Measurements from ENCODE around the gene MKNK2.
A peak's percentile ranks its signal among the peaks of the same experiment; 100 is the strongest.
"Not testable (repeated sequence)": the region's sequence is repeated elsewhere in the genome, so short reads cannot be mapped to it uniquely, and the experiment has no call there.

MKNK2 gene

DNA sequence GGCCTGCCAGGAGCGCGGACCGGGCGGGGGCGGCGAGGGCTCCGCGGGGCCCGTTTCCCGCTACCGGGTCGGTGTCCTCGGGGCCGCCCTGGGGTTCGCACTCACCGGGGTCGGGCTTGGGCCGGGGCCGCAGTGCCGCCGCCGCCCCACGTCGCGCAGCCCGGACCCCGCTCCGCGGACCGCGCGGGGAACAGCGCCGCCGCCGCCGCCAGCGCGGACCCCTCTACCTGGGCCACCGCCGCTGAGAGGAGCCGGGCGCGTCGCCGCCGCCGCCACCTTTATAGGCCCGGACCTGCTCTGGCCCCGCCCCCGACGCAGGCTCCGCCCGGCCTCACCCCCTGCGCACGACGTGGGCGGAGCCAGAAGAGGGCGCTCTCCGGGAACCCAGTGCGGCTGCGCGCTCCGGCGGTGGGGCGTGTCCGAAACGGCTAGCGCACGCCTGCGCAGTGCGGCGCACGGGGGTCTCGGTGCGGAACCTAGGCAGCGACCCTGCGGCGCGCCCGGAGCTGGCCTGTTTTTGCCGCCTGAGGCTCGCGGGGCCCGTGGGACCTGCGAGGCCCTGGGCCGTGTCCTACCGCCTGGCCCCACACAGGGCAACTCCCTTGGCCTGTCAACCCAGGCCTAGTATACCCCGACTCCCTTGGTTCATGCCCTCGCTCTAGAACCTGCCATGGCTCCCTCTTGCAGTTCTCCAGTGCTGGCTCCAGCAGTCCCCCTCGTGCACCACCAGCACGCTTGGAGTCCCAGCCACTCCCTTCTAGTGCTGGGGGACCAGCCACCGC, at the start of gene MKNK2:
Gene MKNK2, minus strand, starts transcription at position 254 of the 782 bp plus-strand sequence. CDS start 393 bp downstream, outside the sequence.
- DNase-seq: peak; percentile 95

DNA sequence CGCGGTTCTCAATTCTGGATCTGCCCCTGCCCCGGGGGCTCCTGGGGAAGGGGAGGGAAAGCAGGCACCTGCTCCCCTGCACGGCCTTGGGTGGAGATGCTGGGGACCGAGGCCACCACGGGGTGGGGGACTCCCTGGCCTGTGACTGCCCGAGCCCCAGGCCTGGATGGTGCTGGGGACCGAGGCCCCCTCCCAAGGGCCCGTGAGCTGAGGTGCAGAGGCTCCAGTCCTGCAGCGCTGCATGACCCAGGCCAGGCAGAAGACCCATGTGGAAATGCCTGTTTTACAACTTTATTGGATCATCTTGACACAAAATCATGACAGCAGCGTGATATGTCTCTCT, 49.6 kb upstream of the MKNK2 start:
- DNase-seq: no peak

DNA sequence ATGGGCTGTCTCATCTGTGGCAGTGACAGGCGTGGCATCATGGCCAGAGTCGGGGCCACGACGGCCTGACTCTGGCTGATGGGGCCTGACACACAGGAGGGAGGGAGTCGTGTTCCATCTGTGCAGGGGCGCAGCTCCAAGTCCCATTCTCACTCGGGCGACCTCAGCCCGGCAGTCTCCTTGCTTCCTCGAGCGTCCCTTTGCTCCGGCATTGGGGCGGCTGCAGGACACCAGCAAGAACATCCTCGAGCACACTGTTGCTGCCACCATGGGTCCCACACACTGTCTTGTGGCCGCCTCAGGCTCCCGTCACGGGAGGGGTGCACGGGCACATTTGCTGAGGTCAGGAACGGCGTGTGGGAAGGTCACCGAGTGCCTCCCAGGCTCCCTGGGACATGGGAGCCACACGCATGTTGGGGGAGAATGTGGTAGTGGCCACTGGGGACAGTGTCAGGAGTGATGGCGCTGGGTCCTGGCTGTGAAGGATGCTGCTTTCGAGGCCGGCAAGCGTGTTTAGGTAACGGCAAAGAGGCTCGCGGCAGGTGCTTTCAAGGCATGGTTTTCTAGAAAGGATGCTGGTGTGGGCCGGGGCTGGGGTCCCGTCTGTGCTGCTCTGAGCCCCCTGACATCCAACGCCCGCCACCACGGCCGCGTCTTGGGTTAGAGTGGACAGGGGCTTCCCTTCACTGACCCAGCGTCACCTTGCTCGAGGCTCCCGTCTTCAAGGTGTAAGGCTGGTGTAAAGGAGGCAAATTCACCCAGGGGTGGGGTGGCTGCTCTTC, 49.1 kb upstream of the MKNK2 start:
- DNase-seq: no peak

DNA sequence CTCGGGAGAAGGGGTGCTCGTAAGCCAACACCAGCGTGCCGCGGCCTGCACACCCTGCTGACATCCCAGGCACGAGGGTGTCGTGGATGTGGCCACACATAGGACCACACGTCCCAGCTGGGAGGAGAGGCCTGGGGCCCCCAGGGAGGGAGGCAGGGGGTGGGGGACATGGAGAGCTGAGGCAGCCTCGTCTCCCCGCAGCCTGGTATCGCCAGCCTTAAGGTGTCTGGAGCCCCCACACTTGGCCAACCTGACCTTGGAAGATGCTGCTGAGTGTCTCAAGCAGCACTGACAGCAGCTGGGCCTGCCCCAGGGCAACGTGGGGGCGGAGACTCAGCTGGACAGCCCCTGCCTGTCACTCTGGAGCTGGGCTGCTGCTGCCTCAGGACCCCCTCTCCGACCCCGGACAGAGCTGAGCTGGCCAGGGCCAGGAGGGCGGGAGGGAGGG, 48.0 kb upstream of the MKNK2 start:
- DNase-seq: no peak

DNA sequence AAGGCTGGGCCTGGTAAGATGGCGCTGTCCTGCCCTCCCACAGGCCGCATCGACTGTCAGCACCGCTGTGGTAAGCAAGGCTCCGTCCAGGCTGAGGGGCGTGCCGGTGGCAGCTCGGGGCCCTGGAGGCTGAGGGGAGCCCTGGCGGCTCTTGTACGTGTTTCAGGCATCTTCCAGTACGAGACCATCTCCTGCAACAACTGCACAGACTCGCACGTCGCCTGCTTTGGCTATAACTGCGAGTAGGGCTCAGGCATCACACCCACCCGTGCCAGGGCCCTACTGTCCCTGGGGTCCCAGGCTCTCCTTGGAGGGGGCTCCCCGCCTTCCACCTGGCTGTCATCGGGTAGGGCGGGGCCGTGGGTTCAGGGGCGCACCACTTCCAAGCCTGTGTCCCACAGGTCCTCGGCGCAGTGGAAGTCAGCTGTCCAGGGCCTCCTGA, 46.9 kb upstream of the MKNK2 start:
- no peak for DNase-seq

DNA sequence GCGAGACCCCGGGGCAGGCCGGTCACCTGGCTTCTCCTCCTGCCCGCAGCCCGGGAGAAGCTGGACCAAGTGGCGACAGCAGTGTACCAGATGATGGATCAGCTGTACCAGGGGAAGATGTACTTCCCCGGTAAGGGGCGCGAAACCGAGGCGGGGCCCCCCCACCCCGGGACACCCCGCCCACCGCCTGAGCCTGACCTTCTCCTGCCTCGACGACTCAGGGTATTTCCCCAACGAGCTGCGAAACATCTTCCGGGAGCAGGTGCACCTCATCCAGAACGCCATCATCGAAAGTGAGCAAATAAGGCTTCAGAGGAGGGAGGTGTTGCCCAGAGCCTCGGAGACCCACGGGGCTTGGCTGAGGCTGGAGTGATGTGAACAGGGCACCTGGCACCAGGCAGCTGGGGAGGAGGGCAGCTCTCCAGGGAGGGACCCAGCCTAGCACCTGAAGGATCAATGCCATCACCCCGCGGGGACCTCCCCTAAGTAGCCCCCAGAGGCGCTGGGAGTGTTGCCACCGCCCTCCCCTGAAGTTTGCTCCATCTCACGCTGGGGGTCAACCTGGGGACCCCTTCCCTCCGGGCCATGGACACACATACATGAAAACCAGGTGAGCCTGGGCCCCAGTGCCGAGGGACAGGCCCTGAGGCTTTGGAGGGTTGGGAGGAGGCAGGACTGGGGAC, 46.3 kb upstream of the MKNK2 start:
- DNase-seq: no peak

DNA sequence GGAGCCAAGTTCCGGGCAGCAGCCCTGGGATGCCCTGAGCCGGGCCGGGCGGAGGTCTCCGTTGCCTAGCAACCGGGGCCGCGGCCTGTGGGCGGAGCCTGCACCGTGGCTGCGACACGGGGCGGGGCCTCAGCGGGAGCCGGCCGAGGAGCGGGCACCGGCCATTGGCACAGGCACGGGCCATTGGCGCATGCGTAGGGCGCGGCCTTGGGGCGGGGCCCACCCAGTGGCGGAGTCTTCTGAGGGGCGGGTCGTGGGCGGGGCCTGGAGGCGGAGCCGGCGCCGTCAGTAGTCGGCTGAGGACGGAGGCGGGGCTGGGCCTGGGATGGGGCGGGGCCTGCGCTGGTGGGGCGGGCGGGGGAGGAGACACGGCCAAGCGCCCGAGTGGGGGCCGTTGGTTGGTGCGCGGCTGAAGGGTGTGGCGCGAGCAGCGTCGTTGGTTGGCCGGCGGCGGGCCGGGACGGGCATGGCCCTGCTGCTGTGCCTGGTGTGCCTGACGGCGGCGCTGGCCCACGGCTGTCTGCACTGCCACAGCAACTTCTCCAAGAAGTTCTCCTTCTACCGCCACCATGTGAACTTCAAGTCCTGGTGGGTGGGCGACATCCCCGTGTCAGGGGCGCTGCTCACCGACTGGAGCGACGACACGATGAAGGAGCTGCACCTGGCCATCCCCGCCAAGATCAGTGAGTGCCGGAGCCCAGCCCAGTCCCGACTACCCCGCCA, 45.6 kb upstream of the MKNK2 start, which contains the start of gene IZUMO4:
Gene IZUMO4, plus strand, starts transcription at position 436 of the 723 bp plus-strand sequence. Its CDS starts 31 bp downstream, at position 467.
- peak; percentile 100 for DNase-seq

DNA sequence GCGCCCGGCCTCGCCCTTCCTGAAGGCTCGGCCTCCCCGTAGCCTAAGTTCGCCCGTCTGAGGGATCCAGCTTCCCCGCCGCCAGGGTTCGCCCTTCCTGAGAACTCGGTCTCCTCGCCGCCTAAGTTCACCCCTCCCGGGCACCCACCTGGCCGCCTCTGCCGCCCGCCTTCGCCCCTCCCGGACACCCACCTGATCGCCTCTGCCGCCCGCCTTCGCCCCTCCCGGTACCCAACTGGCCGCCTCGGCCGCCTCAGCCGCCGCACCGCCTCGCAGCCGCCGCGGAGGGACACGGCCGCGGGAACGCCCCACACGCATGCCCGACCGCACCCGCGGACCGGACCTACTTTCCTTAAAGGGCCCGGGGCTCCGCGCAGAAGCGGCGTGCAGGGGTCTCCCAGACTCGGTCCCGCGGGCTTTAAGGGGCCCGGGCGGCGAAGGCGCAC, 45.0 kb upstream of the MKNK2 start, which contains the start of gene MOB3A:
Gene MOB3A, minus strand, starts transcription at position 293 of the 446 bp plus-strand sequence. CDS start 17,766 bp downstream, outside the sequence.
- DNase-seq: no peak

DNA sequence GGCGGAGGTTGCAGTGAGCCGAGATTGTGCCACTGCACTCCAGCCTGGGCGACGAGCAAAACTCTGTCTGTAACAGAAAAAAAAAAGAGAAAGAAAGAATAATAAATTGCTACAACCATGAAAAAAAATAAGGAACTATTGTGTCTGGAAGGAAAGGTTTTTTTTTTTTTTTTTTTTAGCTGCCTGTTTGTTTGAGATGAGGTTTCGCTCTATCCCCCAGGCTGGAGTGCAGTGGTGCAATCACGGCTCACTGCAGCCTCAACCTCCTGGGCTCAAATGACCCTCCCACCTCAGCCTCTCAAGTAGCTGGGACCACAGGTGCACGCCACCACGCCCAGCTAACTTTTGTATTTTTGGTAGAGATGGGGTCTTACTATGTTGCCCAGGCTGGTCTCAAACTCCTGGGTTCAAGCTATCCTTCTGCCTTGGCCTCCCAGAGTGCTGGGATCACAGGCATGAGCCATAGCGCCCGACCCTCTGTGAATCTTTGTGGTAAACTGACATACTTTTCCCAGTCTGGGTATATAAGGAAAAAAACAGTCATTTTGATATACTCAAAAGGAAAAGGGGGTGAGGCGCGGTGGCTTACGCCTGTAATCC, 41.0 kb upstream of the MKNK2 start:
- DNase-seq: not testable (repeated sequence)

DNA sequence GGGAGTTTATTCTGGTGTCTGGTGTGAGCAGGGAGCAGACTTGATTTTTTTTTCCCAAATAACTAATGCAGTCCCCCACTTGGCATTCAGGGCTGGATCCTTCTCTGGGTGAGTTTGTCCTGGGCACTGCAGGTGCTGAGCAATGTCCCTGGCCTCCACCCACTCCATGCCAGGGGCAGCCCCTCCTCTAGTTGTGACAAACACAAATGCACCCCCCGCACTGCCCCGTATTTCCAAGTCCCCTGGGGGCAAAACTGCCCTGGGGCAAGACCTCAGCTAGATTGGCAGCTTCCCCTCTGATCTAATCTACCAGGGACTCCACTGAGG, 38.6 kb upstream of the MKNK2 start:
- DNase-seq: no peak

DNA sequence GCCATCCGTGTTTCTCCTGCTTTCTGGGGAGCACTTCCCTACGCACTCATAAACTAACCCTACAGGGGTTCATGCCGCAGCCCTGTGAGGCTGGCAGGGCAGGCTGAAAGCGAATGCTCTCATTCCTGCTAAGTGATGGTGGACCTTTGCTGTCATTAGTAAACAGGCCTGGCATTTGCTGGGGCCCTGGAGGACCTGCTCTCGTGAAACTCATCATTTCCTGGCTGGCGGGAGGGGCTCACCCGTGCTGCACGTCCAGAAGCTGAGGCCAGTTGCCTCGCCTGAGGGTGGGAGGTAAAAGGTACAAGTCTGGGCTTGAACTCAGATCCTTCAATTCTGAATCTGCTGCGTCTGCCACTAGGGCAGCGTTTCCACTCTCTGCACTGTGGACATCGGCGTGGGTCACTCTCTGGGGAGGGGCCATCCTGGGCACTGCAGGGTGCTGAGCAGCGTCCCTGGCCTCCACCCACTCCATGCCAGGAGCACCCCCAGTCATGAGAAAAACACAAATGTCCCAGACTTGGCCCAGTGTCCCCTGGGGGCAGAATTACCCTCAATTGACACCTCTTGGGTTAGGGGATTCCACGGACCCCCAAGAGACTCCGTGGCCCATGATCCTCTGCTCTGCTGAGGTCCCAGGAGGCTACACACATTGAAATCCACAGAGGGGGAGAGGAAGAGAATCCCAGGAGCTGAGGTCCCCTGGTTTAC, 38.1 kb upstream of the MKNK2 start:
- DNase-seq: no peak

DNA sequence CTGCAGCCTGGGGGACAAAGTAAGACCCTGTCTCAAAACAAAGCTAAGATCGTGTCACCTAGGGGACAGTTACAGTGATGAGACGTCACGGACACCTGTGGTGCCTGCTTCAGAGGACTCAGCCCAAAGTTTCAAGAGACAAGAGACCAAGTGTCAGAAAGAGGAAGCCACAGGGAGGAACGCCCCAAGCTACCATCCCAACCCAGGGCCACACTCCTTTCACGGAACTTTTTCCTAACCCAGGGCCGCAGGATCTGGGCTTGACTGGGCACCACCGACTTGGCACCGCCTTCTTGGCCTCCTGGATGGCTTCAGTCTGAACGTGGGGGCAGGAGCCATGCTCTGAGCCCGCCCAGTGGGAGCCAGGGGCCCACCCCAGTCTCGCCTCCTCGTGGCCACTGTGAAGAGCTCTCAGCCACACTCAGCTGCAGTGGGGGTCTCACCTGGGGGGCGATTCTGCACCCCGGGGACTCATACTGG, 36.6 kb upstream of the MKNK2 start:
- DNase-seq: no peak

DNA sequence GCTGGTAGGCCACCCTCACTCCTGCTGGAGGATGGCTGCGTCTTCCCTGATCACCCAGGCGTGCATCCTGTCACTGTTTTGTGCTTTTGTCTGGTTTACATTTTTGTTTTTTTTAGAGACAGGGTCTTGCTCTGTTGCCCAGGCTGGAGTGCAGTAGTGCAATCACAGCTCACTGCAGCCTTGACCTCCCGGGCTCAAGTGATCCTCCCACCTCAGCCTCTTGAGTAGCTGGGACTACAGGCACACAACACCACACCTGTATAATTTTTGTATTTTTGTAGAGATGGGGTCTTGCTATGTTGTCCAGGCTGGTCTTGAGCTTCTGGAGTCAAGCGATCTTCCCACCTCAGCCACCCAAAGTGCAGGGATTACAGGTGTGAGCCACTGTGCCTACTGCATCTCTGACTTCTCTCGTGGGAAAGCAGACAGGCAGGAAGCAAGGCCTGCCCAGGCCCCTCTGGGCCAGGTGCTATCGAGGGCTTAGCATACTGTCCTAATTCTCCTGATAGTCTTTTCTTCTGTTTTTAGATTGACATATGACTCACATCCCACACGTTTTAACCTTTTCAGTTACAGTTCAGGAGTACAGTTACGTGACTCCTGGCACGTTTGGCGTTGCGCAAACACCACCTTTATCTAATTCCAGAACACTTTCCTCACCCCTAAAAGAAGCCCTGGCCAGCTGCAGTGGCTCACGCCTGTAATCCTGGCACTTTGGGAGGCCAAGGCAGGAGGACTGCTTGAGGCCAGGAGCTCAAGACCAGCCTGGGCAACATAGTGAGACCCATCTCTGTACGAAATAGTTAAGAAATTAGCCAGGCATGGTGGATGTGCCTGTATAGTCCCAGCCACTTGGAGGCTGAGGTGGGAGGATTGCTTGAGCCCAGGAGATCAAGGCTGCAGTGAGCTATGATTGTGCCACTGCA, 35.9 kb upstream of the MKNK2 start:
- DNase-seq: not testable (repeated sequence)

DNA sequence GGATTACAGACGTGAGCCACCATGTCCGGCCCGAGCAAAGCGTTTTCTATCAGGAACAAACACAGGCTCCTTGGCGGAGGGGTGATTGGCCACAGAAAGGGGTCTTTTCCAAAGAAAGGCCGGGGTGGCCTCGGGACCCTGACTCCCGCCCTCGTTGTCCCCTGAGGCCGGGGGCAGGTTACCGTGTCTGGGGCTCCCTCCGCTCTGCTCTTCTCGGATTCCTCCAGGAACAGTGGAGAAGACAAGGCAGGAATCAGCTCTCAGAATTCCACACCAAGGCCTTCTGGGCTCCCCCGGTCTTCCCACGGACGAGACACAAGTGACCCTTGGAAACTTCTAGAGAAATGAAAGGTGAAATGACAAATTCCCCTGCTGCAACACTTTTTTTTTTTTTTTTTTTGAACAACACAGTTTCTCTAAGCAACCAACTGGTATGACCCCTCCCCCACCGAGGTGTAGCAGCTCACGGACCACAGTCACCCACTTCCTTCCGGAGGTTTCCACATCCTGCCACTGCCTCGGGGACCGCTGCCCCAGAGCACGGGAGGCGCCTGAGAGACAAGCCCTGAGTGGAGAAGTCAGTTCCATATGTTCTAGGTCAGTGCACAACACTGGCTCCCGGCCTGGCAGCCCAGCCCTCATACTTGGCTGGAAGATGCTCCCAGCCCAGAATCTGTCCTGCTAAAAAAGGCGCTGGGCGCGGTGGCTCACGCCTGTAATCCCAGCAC, 34.1 kb upstream of the MKNK2 start:
- DNase-seq: peak; percentile 83

DNA sequence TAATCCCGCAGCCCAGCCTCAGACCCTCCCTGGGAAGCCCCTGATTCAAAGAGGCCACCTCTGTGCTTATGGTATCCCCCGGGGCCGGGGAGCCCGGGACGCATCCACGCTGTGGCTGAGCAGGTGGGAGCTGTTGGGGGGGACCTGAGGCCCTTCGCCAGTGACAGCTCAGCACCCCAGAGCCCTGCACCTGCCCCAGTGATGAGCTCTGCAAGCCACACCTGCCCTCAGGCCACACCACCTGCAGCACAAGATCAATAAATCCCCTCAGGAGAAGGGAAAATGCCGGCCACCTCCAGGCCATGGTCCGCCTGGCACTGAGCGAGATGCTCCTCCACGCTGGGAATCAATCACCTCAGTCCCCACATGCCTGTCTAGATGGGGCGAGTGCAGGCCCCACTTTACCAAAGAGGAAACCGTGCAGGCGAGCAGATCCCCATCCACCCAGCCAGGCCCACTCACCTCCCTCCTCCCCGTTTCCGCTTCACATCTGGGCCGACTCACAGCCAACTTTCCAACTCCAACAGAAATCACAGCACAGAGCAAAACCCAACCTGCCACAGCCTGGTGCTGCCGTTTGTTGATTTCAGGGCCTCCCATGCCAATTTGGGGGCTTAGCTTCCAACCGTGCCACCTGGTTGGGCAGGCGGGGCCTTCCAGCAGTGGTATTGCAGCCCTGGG, 32.3 kb upstream of the MKNK2 start:
- peak; percentile 55 for DNase-seq

DNA sequence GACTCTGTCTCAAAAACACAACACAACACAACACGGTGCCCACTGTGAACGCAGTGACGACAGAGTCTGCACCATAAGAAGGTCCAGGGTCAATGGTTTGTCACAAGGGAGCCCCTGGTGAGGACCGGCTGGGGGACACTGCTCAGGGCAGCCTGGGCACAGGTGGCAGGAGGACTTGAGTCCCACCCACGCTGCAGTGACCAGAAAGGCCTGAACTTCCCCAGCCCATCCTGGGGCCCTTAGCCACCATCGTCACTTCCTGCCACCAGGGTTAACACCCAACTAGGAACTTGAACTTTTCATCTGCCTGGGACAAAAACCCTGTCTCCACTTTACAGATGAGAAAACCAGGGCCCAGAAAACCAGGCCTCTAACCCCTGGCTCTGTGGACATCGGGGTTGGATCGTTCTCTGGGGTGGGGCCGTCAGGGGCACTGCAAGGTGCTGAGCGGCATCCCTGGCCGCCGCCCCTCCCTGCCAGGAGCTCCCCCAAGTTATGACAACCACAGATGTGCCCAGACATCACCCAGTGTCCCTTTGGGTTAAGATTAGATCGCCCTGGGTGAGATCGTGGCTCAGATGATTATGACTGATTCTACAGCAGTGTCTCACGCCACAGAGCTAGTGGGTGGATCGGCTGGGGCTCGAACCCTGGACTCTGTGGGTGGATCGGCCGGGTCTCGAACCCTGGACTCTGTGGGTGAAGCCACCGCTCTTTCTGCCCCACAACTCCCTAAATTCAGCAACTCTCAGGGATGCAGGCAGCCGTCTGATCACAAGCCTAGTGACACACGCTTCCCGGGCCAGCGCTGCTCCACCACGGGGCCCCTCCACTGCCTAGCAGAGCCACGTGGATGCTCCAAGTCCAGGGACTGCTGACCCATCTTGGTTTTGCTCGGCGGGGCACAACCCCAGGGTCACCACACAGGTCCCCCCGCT, 31.1 kb upstream of the MKNK2 start:
- DNase-seq: no peak

DNA sequence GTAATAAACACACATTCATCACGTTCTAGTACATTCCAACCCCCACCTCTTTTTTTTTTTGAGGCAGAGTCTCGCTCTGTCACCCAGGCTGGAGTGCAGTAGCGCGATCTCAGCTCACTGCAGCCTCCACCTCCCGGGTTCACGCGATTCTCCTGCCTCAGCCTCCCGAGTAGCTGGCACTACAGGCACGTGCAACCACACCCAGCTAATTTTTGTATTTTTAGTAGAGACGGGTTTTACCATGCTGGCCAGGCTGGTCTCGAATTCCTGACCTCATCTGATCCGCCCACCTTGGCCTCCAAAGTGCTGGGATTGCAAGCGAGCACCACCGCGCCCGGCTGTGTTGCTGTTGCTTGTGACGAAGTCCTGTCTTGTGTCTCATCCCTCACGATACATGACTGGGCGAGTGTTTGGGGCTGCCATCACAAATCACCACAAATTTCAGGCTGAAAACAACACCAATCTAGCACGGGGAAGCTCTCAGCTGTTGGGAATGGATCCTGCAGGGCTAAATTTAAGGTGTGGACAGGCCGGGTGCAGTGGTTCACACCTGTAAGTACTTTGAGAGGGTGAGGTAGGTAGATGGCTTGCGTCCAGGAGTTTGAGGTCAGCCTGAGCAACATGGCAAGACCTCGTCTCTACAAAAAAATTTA, 29.4 kb upstream of the MKNK2 start:
- DNase-seq: no peak
